GM23248 (cell line): ENCODE data around the gene DKC1. TPM values are rescaled to one million over a fixed set of nuclear protein-coding genes. Genes with fewer than 3 reads are reported as not detected.

ENCODE experiments used
- DNase-seq: peaks from one replicate; pipeline ENCODE4 v3.0.0-alpha.2; 2015
- H2AFZ ChIP-seq: fragments of 200-600 bp; sonication (generic); 2 replicates; pipeline ENCODE4 v1.6.1; 2016; ENCODE audit warnings: antibody characterized with exemption
- H3F3A ChIP-seq: fragments of 200-600 bp; sonication (generic); 2 replicates; pipeline ENCODE4 v1.6.1; 2016; ENCODE audit warnings: mild to moderate bottlenecking, antibody characterized with exemption, mixed run types; ENCODE audit not compliant: insufficient read depth
- H3K27ac ChIP-seq: fragments of 200-600 bp; sonication (generic); 2 replicates; pipeline ENCODE4 v1.5.1; 2016; ENCODE audit warnings: mild to moderate bottlenecking
- H3K27me3 ChIP-seq: fragments of 200-600 bp; sonication (generic); replicated peaks from 2 replicates; pipeline ENCODE4 v1.6.1; 2016; ENCODE audit warnings: mild to moderate bottlenecking; ENCODE audit not compliant: insufficient read depth
- H3K36me3 ChIP-seq: fragments of 200-600 bp; sonication (generic); 2 replicates; pipeline ENCODE4 v1.6.1; 2016; ENCODE audit warnings: low read depth, mild to moderate bottlenecking
- H3K4me1 ChIP-seq: fragments of 200-600 bp; sonication (generic); 2 replicates; pipeline ENCODE4 v1.6.1; 2016; ENCODE audit warnings: mild to moderate bottlenecking; ENCODE audit not compliant: insufficient read depth
- H3K4me2 ChIP-seq: fragments of 200-600 bp; sonication (generic); one replicate; pipeline ENCODE4 v1.6.1; 2016; ENCODE audit warnings: mild to moderate bottlenecking; ENCODE audit not compliant: unreplicated experiment
- H3K4me3 ChIP-seq: fragments of 200-600 bp; sonication (generic); 2 replicates; pipeline ENCODE4 v1.5.1; 2016; ENCODE audit warnings: mild to moderate bottlenecking
- H3K79me2 ChIP-seq: fragments of 200-600 bp; sonication (generic); 2 replicates; pipeline ENCODE4 v1.6.1; 2016; ENCODE audit warnings: mild to moderate bottlenecking; ENCODE audit not compliant: insufficient read depth
- H3K9ac ChIP-seq: fragments of 200-600 bp; sonication (generic); 2 replicates; pipeline ENCODE4 v1.6.1; 2016; ENCODE audit warnings: mild to moderate bottlenecking
- H3K9me2 ChIP-seq: fragments of 200-600 bp; sonication (generic); 2 replicates; pipeline ENCODE4 v1.6.1; 2016; ENCODE audit warnings: mixed run types, mild to moderate bottlenecking, moderate library complexity; ENCODE audit not compliant: insufficient read depth
- H3K9me3 ChIP-seq: fragments of 200-600 bp; sonication (generic); one replicate; pipeline ENCODE4 v1.6.1; 2017; ENCODE audit warnings: low read depth
- H4K20me1 ChIP-seq: fragments of 200-600 bp; sonication (generic); 2 replicates; pipeline ENCODE4 v1.6.0; 2016; ENCODE audit not compliant: insufficient read depth
- EZH2 ChIP-seq: fragments of 200-600 bp; sonication (generic); IDR thresholded peaks from 2 replicates; pipeline ENCODE4 v1.6.1; 2018; ENCODE audit warnings: antibody characterized with exemption, mild to moderate bottlenecking; ENCODE audit not compliant: insufficient read depth, poor library complexity, severe bottlenecking
- EZH2phosphoT487 ChIP-seq: fragments of 200-600 bp; sonication (generic); IDR thresholded peaks from 2 replicates; pipeline ENCODE4 v1.6.1; 2018; ENCODE audit warnings: antibody characterized with exemption, moderate library complexity, mild to moderate bottlenecking, low read depth; ENCODE audit not compliant: insufficient read depth
- WGBS, 2 experiments: methylation state at CpG; one replicate each; pipeline ENCODE4 v1.1.6; 2015 to 2017; ENCODE audit warnings: low lambda C conversion rate in 2 of 2, low coverage in 1 of 2; ENCODE audit errors: missing lambda C conversion rate in 2 of 2; 5-methylcytosine and 5-hydroxymethylcytosine counted together
- in situ Hi-C: fragments of 300-500 bp; cut with MboI; formaldehyde crosslinking; loops from 2 replicates; pipeline ENCODE4 v1.15.0; 2020
- polyA plus RNA-seq: library from polyadenylated mRNA; unstranded; fragments of >200 nt; fragmentation: Nextera tagmentation; extraction: Ambion mirVana; gene quantifications from 2 replicates; pipeline ENCODE4 v1.2.1, GENCODE V29; 2016
- total RNA-seq: library from RNA; depleted of rRNA; stranded (reverse); fragments of >200 nt; shearing (Covaris generic); gene quantifications from 2 replicates; pipeline ENCODE4 v1.2.3, GENCODE V29; 2014

Gene DKC1
- total and polyA plus RNA-seq, 2 experiments from 2014 or later, result 40.1 to 42.9 TPM

DNA sequence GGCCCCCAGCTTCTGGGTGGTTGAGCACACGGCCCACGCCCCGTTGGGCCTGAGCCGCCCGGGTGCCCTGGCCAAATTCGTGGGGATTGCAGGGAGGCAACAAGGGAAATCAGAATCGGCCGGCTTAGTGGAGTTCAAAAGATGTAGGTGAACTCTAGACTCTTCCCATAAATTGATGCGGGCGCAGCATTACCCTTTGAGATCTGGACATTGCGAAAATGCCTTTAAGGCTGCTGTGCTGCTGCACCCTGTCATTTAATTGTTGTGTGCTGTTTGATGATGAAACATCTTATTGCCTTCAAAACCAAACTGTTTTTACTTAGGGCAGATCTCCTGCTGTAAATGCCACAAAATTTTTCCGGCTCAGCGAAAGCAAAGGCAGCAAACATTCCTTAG is 43.0 kb downstream of the DKC1 start:
- 1% methylated on average over 10 to 13 of the region's 13 CpGs for WGBS, 2 experiments
- Histone ChIP-seq H3K36me3 (no peaks in the 10 kb centered on the region), H3K4me2 (peak overlapping the region; percentile 73), H3K9ac (peak overlapping the region; percentile 75), H3K4me3 (peak overlapping the region; percentile 79), H3K27ac (peak overlapping the region; percentile 58), H3K9me3 (no peaks in the 10 kb centered on the region), H3K4me1 (no peaks in the 10 kb centered on the region), H3K27me3 (no peaks in the 10 kb centered on the region), H4K20me1 (no peaks in the 10 kb centered on the region), H3F3A (no peaks in the 10 kb centered on the region), H3K9me2 (no peaks in the 10 kb centered on the region), H3K79me2 (peaks cover 4% of the 10 kb centered on the region; the same call in 1 of the 2 replicates), H2AFZ (peak overlapping the region; percentile 85)
- DNase-seq, result peak; percentile 50
- in situ Hi-C loops, result no loop called here
- no peak for TF ChIP-seq EZH2phosphoT487
- TF ChIP-seq EZH2, result no peak

DNA sequence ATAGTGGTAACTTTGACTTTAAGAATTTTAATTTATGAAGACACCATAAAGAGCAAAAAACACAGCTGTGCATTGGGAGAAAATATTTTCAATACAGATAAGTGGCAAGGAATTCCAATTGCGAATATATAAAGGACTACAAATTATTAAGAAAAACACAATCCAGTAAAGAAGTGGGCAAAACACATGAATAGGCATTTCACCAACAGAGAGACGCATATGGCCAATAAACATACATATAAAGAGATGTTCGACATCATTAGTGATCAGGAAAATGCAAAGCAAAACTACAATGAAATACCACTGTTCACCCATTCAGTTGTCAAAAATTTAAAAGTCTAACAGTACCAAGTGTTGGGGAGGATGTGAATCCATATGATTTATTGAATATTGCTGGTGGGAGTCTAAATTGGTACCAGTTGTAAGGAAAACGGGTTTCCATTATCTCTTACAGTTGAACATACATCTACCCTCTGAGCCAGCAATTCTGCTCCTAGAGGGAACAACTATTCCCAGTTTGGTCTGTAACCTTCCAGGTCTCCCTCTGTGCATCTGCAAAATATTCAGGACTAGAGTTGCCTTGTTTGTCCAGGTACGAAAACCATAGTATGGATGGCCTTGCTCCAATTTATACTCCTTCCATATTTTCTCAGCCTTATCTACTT is 44.3 kb downstream of the DKC1 start:
- DNase-seq, result no peak
- H3K4me3 ChIP-seq, result no peak overlapping the region

DNA sequence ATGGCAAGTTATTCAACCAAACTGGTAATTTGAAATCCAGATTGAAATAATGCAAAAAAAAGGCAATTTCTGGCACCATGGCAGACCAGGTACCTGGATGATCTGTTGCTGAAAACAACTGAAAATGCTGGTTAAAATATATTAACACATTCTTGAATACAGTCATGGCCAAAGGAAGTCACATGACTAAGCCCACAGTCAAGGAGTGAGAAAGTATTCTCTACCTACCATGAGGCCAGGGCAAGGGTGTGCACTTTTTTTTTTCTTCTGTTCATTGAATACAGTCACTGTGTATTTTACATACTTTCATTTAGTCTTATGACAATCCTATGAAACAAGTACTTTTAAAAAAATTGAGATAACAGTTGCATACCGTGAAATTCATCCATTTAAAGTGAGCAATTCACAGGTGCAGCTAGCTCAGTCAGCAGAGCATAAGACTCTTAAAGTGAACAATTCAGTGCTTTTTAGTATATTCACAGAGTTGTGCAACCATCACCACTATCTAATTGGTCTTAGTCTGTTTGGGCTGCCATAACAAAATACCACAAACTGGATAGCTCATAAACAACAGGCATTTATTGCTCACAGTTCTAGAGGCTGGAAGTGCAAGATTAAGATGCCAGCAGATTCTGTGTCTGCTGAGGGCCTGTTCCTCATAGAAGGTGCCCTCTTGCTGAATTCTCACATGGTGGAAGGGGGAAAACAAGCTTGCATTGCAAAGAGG is 47.4 kb downstream of the DKC1 start:
- H3K27me3 ChIP-seq, result no peaks in the 10 kb centered on the region
- no peaks in the 10 kb centered on the region for H3K9me2 ChIP-seq
- 0 out of 2 replicates have a peak, but pooled peaks cover 1% of the 10 kb centered on the region for H3K4me1 ChIP-seq
- H3K79me2 ChIP-seq, result no peaks in the 10 kb centered on the region
- in situ Hi-C loops, result no loop called here
- TF ChIP-seq EZH2, result no peak
- no peak for TF ChIP-seq EZH2phosphoT487
- H2AFZ ChIP-seq, result no peak overlapping the region
- H3K36me3 ChIP-seq, result no peaks in the 10 kb centered on the region
- WGBS, 2 experiments, result 83 to 100% methylated on average over 1 of the region's 1 CpG
- no peak overlapping the region for H3K4me3 ChIP-seq
- no peaks in the 10 kb centered on the region for H3F3A ChIP-seq
- DNase-seq, result peak; percentile 8
- no peaks in the 10 kb centered on the region for H3K9me3 ChIP-seq
- H3K9ac ChIP-seq, result no peak overlapping the region
- no peak overlapping the region for H3K27ac ChIP-seq
- no peaks in the 10 kb centered on the region for H4K20me1 ChIP-seq
- H3K4me2 ChIP-seq, result no peak overlapping the region

More for the DNA sequence above, 44.3 kb downstream of the DKC1 start:
- Histone ChIP-seq H4K20me1 (no peaks in the 10 kb centered on the region), H3K4me1 (no peaks in the 10 kb centered on the region), H3K4me2 (no peak overlapping the region), H3K36me3 (no peaks in the 10 kb centered on the region), H3F3A (no peaks in the 10 kb centered on the region), H3K27ac (no peak overlapping the region), H3K9me2 (no peaks in the 10 kb centered on the region), H3K27me3 (no peaks in the 10 kb centered on the region), H3K79me2 (no peaks in the 10 kb centered on the region), H3K9me3 (no peaks in the 10 kb centered on the region), H3K9ac (no peak overlapping the region), H2AFZ (no peak overlapping the region)
- WGBS, 2 experiments, result 89 to 95% methylated on average over 5 of the region's 5 CpGs
- TF ChIP-seq EZH2phosphoT487 (no peak), EZH2 (no peak)
- in situ Hi-C loops, result no loop called here

DNA sequence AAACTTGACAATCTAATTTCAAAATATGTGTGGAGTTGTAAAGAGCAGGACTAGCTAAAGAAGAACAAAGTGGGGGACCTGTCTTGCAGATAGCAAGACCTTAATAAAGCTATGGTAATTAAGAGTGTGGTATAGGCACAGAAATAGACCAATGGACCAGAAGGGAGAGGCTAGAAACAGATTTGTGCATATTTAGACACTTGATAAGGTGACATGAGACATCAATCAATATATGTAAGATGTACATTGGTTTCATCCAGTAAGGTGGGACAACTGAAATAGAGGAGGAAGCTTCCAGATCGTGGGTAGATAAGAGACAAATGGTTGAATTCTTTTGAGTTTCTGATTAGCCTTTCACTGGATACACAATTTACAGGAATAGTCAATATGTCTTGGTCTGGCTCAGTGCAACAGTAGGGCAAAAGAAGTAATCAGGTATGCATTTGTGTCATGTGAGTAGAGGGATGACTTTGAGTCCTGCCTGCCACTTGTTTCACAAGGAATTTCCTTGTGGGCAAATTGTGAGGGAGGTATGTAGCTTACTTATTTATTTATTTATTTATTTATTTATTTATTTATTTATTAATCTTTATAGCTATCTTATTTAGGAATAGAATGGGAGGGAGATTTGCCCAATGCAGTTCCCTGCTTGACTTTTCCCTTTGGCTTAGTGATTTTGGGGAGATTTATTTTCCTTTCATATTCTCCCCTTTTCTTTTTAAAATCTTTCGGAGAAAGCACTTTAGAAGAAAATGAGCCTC is 49.9 kb downstream of the DKC1 start:
- H3F3A ChIP-seq, result no peaks in the 10 kb centered on the region
- H3K27ac ChIP-seq, result no peak overlapping the region
- TF ChIP-seq EZH2phosphoT487 (no peak), EZH2 (no peak)
- no peak overlapping the region for H3K4me3 ChIP-seq
- no peak overlapping the region for H3K9ac ChIP-seq
- no peak overlapping the region for H3K4me2 ChIP-seq
- WGBS, 2 experiments, result 48 to 57% methylated on average over 2 of the region's 2 CpGs
- H3K79me2 ChIP-seq, result no peaks in the 10 kb centered on the region
- no peaks in the 10 kb centered on the region for H3K27me3 ChIP-seq
- in situ Hi-C loops, result no loop called here
- H2AFZ ChIP-seq, result no peak overlapping the region
- H3K36me3 ChIP-seq, result no peaks in the 10 kb centered on the region
- no peak for DNase-seq
- H3K9me2 ChIP-seq, result no peaks in the 10 kb centered on the region
- 0 out of 2 replicates have a peak, but pooled peaks cover 3% of the 10 kb centered on the region for H3K4me1 ChIP-seq
- H4K20me1 ChIP-seq, result no peaks in the 10 kb centered on the region
- H3K9me3 ChIP-seq, result no peaks in the 10 kb centered on the region
